Cardiac fibroblast (primary cell): Measurements from ENCODE around the gene TMEM247.
"Not testable (repeated sequence)": the region's sequence is repeated elsewhere in the genome, so short reads cannot be mapped to it uniquely, and the experiment has no call there.

Source experiments
- DNase-seq, 2 donors: peaks; one replicate each; pipeline versions ENCODE4 v3.0.0 to v3.0.0-alpha.2; 2010; ENCODE audit warnings: low read depth in 2 of 2
- H3K4me3 ChIP-seq, 2 donors: replicated peaks in 1 of 2; 1 replicate in 1 of 2; 2 replicates in 1 of 2; pipeline ENCODE4 v1.5.1; 2011; ENCODE audit warnings: low read depth in 2 of 2, low read length in 2 of 2, mild to moderate bottlenecking in 2 of 2, moderate library complexity in 1 of 2
- TF ChIP-seq, protein P1 (sequence below): IDR thresholded peaks from one replicate; pipeline ENCODE4 v1.5.1; 2011; ENCODE audit warnings: low read depth, mild to moderate bottlenecking, low read length, inconsistent platforms

TMEM247 gene

DNA sequence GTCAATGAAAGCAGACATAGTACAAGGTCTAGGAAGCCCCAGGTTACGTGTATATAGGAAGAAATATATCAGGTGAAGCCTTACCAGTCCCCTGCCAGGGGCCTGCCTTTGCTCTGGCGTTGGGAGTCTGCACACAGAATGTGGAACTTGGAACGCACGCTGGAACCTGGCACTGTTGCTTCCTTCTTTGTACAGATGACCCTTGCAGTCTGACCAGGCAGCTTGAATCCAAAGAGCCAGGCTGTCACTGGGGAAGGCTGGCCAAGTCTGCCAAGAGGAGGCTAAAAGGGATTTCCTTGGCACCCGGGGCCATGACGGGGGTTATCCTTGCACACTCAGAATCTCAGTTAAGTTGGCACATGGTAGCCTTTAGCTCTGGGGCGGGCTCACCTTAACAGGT, 39.5 kb downstream of the TMEM247 start:
- H3K4me3 ChIP-seq, result no peak overlapping the region
- TF ChIP-seq, protein P1, sequence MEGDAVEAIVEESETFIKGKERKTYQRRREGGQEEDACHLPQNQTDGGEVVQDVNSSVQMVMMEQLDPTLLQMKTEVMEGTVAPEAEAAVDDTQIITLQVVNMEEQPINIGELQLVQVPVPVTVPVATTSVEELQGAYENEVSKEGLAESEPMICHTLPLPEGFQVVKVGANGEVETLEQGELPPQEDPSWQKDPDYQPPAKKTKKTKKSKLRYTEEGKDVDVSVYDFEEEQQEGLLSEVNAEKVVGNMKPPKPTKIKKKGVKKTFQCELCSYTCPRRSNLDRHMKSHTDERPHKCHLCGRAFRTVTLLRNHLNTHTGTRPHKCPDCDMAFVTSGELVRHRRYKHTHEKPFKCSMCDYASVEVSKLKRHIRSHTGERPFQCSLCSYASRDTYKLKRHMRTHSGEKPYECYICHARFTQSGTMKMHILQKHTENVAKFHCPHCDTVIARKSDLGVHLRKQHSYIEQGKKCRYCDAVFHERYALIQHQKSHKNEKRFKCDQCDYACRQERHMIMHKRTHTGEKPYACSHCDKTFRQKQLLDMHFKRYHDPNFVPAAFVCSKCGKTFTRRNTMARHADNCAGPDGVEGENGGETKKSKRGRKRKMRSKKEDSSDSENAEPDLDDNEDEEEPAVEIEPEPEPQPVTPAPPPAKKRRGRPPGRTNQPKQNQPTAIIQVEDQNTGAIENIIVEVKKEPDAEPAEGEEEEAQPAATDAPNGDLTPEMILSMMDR, result no peak
- DNase-seq, result no peak

DNA sequence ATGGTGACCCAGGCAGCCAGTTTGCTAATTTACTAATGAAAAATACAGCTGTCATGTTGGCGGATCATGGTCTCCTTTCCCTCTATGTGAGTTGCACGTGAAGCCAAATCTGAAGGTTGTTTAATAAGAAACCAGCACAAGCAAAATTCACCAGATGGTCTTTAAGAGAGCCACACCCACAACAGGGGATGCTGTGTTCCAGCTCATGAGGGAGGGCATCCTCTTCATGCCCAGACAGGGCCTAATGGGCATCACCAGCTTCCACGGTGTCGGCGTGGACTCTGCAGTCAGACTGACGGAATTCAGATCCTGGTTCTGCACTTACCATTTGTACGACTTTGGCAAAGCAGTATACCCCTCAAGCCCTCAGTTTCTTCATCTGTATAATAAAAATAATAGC, 39.9 kb downstream of the TMEM247 start:
- no peak overlapping the region for H3K4me3 ChIP-seq
- TF ChIP-seq, protein P1, result no peak
- DNase-seq, result no peak

DNA sequence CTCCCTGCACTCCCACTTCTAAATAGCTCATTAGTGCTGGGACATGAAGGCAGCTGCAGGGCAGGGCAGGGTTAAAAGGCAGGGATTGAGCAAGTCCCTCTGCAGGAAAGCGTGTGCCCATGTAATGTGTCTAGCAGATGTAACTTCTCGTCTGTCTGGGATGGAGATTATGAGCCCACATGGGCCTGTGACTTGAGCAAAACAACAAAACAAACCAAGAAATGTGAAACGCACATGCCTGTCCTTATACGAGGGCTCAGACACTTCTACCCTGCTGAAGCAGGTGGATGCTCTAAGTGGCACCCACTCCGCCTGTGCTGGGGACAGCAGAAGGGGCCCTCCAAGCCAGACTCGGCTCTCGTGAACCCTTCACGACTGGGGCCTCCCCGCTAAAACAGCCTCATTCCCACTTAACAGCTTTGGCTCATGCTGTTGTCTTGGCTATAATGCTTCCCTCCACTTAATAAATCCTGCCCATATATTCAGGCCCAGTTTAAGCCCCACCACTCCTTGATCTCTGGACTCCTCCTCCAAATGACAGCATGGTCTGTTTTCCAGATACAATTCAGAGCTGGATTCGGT, 40.9 kb downstream of the TMEM247 start:
- TF ChIP-seq, protein P1, result no peak
- H3K4me3 ChIP-seq, result no peak overlapping the region
- no peak for DNase-seq

DNA sequence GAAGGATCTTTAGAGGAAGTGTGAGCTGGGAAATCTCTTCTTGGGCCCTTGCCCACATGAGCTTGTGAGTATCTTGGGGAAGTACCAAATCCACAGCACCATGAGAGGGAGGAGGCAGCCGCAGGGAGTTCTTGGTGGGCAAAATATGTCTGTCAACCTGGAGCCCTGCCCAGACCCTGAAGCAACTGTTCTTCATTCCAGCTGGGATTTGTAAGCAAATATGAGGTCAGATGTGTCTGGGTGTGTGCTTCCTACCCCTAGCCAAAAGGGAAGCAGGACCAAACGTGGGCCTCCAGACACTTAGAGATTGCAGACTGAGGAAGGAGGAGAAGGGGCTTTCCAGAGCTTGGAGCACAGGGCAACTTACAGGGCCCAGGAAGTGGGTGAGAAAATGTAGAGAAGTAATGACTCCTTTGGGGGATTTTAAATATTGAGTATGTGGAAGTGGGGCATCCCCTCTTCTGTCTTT, 41.9 kb downstream of the TMEM247 start:
- TF ChIP-seq, protein P1, result no peak
- DNase-seq, result peak; percentile 76 to 98
- no peak overlapping the region for H3K4me3 ChIP-seq

DNA sequence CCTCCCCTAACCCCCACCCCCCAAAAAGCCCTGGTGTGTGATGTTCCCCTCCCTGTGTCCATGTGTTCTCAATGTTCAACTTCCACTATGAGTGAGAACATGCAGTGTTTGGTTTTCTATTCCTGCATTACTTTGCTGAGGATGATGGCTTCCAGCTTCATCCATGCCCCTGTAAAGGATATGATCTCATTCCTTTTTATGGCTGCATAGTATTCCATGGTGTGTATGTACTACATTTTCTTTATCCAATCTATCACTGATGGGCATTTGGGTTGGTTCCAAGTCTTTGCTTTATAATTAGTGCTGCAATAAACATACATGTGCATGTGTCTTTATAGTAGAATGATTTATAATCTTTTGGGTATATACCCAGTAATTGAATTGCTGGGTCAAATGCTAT, 43.0 kb downstream of the TMEM247 start:
- DNase-seq, H3K4me3 ChIP-seq: not testable (repeated sequence)

DNA sequence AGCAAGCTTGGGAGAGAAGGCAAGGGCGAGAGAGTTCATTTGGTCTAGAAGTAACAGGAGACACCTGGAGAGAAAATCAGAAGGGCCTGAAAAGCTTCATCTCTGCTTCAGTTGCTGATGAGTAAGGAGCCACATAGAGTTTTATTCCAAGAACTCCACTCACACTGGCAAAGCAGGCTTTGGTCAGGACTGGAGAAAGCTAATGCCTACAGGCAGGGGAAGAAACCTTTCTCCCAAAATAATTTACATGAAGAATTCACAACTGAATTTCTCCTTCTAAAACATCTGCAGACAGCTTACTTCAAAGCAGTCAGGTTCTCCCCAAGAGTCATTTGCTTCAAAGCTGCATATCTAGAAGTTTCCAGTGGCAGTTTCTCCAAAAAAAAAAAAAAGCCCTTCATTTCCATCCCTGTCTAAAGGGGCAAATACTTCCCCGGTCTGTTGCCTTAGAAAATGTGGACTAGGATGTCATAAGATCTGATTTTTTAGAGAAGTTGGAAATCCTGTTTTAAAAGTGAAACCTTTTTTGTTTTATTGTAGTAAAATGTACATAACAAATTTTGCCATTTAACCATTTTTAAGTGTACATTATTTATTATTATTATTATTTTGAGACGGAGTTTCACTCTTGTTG, 46.3 kb downstream of the TMEM247 start:
- DNase-seq, result no peak
- H3K4me3 ChIP-seq, result no peak overlapping the region
- TF ChIP-seq, protein P1, result no peak

DNA sequence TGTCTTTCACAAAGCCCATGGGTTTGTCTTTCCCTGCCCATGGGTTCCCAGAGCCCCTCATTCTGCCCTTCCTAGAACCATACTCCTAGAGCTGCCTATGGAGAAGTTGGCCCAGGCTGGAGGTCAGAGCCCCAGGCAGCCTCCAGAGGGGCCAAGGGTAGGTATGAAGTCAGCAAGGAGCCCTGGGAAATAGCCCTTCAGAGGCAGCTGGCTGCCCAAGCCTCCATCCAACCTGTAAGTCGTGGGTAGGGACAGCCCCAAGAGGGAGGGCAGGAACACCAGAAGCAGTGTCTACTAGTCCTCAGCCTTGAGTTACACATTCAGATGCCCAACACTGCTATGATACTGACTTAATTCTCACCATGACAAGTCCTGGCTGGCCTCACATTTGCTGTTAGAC, 49.5 kb downstream of the TMEM247 start:
- TF ChIP-seq, protein P1, result no peak
- DNase-seq, result no peak
- H3K4me3 ChIP-seq, result no peak overlapping the region
